Myocyte (in vitro differentiated cells): ENCODE measurements around the gene TSPAN18. TPM values are rescaled to one million over a fixed set of nuclear protein-coding genes. Genes with fewer than 3 reads are reported as not detected.

Source experiments
- DNase-seq: peaks from one replicate; pipeline ENCODE4 v3.0.0-alpha.2; 2012; ENCODE audit warnings: low read depth
- total RNA-seq: library from RNA; depleted of rRNA; stranded (reverse); fragments of >200 nt; gene quantifications from 2 replicates; pipeline ENCODE4 v1.2.3, GENCODE V29; 2014

The TSPAN18 gene
- total RNA-seq, 1 donor from 2014 or later, result 1.3 TPM

DNA sequence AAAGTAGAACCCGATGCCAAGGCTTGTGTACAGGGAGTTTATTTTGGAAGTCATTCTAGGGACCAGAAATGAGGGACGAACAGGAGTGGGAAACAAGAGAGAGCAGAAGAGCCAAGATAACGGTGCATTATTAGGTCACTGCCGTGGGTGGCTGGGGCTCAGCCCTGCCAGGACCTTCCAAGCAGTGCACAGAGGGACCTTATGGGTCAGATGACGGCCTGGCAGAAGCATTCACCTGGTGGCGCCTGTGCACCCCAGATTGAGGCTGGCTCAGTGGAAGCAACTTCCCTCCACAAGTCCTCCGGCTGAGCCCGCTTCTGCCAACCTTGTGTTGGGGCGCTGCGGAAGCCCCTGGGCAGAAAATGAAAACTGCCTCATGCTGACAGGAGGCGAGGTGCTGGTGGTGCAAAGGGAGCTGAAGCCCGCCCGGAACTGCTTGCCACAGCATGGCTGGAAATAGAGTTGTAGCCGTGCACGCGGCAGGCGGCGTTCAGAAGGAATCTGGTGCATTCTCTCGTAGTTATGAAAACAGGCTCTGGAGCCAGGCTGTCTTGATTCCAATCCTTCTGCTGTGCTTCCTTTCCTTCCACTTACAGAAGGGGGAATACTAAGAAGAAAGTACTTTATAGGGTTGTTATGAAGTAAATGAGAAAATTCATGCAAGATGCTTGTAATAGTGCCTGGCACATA, 246.1 kb downstream of the TSPAN18 start:
- DNase-seq, result no peak

DNA sequence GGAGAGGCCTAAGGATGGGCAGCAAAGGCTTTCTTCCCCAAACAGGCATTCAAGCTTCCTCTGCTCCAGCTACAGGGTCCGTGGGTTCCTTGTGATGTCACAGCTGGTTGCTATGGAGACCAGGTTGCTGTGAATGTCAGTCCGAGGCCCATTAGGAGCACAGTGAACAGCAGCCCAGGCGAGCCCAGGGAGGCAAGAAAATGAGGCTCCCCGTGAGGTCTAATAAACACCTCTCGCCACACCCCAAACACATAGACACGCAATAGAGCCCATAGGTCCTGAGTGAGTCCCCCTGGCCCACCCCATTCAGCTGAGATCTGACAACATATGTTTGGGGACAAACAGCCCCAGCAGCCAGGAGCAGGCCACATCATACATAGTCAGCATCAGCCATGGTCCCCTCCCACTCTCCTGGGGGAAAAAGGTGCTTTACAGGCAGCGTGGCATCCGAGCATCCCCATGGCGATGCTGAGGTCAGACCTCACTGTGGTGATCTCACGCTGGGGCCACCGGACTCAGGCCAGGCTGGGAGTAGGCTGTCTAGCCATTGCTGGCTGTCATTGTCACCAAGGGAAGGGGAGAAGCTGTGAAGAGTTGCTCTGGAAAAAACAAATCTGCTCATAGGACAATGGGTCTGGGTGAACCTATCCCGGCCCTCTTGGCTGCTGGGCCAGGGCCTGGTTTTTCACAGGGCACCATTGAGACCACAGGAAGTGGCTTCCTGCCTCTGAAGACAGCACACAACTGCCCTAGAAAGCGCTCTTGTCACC, 247.1 kb downstream of the TSPAN18 start:
- no peak for DNase-seq

DNA sequence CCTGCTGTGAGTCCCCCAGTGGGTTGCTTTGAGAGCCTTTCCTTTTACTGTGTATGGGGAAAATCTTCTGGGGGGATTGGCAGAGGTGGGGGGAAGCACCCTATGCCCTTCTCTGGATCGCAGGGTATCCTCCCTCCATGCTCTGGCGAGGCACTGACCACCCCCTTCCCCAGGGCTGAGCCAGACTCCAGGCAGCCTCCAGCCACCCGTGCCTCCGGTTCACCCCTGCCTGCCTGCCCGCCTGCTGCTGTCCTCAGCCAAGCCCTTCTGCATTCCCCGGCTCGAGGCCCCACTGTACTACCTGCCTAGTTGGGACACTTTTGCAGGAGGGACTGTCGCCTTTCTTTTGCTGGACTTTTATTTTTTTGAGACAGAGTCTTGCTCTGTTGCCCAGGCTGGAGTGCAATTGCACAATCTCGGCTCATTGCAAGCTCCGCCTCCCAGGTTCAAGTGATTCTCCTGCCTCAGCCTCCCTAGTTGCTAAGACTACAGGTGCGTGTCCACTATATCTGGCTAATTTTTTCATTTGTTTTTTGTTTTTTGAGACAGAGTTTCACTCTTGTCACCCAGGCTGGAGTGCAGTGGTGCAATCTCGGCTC, 247.7 kb downstream of the TSPAN18 start:
- DNase-seq, result no peak

DNA sequence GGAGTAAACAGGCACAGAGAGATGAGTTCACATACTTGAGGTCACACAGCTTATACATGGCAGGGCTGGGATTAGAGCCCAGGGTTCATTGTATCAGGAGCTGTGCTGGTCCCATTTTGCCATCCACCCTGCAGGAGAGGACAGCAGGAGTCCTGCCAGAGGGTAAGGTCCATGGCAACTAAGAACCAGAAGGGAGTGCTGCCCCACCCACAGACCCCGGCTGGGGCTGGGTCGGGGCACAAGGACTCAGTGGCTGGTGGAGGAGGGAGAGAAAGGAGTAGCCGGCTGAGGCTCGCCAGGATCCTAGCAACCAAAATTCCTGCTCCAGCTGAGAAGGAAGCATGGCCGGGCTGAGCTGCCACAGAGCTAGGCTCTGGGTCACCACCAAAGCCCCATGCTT, 249.8 kb downstream of the TSPAN18 start:
- no peak for DNase-seq

DNA sequence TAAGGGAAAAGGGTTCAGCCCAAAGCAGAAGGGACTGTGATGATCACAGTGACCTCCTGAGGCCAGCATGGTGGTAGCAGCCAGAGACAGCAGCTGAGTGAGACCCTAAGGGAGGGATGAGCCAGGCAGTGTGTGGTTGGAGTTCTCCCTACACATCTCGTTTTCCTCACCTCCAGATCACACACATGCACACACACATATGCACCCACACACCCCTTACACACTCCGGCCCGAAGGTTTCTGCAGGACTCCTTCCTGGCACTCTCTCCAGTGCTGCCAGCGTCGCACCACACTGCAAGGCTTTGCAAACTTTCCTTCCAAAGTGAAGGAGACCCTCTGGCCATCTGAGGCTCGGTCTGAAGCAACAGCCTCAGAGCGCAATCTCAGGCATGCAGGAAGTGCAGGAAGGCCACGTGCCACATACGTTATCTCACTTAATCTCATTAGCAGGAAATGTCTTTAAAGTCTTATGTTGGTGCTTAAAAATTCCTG, 250.8 kb downstream of the TSPAN18 start:
- DNase-seq, result no peak

DNA sequence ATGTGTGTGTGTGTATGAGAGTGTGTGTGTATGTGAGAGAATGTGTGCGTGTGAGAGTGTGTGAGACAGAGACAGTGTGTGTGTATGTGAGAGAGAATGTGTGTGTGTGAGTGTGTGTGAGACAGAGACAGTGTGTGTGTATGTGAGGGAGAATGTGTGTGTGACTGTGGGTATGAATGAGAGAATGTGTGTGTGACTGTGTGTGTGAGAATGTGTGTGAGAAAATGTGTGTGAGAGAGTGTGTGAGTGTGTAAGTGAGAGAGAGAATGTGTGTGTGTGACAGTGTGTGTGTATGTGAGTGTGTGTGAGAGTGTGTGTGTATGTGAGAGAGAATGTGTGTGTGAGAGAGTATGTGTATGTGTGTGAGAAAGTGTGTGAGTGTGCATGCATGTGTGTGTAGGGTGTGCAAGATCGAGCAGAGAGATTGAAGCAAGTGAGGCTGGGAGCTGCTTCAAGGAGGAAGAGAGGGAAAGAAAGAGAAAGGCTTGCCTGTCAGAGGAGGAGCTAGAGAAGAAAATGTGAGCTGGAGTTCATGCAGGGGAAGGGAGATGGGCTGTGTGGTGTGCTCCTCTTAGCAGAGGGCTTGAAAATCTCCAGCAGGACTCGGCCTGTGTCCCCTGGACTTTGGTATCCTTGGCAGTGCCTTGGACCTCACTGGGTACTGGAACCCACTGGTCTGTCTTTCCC, 251.7 kb downstream of the TSPAN18 start:
- no peak for DNase-seq

DNA sequence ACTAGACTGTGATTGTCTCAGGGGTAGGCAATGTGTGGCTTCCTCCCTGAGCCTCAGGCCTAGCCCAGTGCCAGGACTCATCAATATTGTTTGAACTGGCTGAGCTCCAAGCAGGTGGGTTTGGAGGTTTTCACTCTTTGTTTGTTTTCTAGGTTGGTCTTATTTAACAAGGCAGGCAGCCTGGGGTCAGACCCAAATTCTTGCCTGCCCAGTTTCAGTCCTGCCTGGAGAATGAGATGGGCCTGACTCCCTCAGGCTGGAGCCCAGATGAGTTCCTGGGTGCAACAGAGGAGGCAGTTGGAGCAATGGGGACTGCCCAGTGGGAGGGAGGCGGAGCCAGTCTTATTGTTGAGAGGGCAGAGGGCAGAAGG, 252.2 kb downstream of the TSPAN18 start:
- DNase-seq, result no peak

DNA sequence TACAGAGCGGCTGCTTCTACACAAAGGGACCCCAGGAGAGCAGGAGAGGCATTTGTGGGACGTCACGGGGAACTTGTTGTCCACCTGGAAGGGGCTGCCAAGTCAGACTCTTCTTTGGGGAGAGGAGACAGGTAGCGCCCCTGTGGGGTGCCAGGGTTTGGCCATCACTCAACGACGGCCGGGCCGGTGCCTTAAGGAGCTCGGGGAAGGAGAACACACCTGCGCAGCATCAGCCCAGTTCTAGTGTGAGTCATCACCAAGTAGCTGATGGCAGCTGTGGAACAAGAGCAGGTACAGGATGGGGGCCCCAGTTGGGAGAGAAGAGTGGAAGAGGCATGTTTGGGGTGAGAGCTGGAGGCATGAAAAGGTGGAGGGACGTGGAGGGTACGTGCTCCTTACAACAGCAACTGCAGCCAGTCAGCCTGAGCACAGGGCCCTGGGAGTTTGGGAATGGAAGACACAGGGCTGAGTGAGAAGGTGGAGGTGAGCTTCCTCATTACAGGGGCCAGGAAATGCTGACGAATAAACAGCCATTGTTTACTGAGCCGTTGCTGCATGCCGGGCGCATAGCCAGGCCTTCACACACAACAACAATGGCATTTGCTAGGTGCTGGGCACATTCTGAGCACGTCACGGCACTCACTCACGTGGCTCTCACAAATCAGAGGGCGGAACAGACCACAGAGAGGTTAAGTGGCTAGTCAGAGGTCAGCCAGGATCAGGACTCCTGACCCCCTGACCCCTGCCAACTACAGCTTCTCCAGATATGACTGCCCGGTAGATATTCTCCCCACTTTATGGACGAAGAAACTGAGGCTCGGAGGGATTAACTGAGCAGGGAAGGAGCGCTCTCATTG, 253.0 kb downstream of the TSPAN18 start:
- no peak for DNase-seq

DNA sequence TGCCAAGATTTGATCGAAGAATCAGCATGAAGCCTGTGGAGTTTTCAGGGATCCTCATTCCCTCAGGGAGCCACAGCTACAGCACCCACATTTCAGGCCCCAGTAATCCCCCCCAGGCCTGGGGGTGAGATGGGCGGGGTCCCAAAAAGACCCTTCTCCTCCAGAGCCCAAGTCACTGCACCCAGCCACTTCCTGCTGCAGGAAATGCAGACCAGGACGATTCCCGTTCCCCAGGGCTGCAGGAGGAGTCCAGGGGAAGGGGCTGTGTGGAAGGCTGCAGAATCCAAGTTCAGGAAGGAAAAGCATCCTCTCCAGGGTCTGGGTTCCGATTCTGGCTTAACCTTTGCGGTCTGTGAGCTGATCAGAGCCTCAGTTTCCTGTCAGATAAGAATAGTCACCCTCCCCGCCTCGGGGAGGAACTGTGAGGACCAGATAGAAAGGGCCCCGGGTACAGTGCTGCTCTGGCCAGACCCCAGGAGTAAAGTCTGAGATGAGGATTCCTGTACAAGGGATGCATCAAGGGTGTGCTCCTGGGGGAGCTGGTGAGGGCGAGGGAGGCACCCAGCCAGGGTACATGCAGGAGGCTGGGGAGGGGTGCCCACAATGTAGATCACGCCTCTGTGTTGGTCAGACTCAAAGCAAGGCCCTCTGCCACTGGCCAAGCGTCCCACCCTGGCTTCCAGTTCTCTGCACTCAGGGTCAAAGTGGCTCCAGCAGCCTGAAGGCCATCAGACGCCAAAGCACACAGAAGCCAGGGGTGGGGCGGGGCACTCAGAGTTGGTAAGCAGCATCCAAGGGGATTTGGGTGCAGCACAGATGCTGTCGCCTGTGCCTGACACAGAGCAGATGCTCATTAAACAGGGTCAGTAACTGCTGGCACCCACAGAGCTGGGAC, 254.0 kb downstream of the TSPAN18 start:
- no peak for DNase-seq

Other genes starting within 250 kb of the TSPAN18 start
- gene CD82, start 161.3 kb upstream of the TSPAN18 start, total RNA-seq, result 98.2 and 135 TPM in 2 replicates
- 26.1 and 33.4 TPM in 2 replicates for gene TP53I11, start 223.9 kb downstream of the TSPAN18 start, total RNA-seq